IPS-NIHi7 (cell line): ENCODE data around the gene CDH13.

Experiments
- DNase-seq: peaks from one replicate; pipeline ENCODE4 v3.0.0; 2012; ENCODE audit warnings: mixed read lengths; ENCODE audit errors: extremely low spot score

The CDH13 gene

GRCh38 chr16:82626791-82627261 lies at the start of gene CDH13:
Gene CDH13, plus strand, starts transcription at chr16:82626969.
- DNase-seq: peak; percentile 32

GRCh38 chr16:82580298-82580890 lies 46.4 kb upstream of the CDH13 start:
- DNase-seq: peak; percentile 56

- no peak for DNase-seq
These were observed 43.8 kb upstream of the CDH13 start for GRCh38 chr16:82582975-82583374.

- DNase-seq: no peak
These were observed 43.3 kb upstream of the CDH13 start for GRCh38 chr16:82583422-82583821.

- no peak for DNase-seq
These were observed 42.1 kb upstream of the CDH13 start for GRCh38 chr16:82584553-82585152.

- DNase-seq: no peak
These were observed 41.1 kb upstream of the CDH13 start for GRCh38 chr16:82585675-82586074.

GRCh38 chr16:82586130-82586529 lies 40.6 kb upstream of the CDH13 start:
- DNase-seq: no peak

- no peak for DNase-seq
These were observed 39.5 kb upstream of the CDH13 start for GRCh38 chr16:82587289-82587688.

GRCh38 chr16:82589407-82589806 lies 37.4 kb upstream of the CDH13 start:
- DNase-seq: no peak

- no peak for DNase-seq
These were observed 32.7 kb upstream of the CDH13 start for GRCh38 chr16:82594114-82594513.

- peak; percentile 13 for DNase-seq
These were observed 28.0 kb upstream of the CDH13 start for GRCh38 chr16:82598771-82599170.

GRCh38 chr16:82601989-82602640 lies 24.7 kb upstream of the CDH13 start:
- no peak for DNase-seq

- DNase-seq: peak; percentile 69
These were observed 22.9 kb upstream of the CDH13 start for GRCh38 chr16:82603784-82604411.

- no peak for DNase-seq
These were observed 21.7 kb upstream of the CDH13 start for GRCh38 chr16:82605076-82605475.

GRCh38 chr16:82605863-82606620 lies 20.7 kb upstream of the CDH13 start:
- DNase-seq: peak; percentile 41

GRCh38 chr16:82609140-82609539 lies 17.6 kb upstream of the CDH13 start:
- no peak for DNase-seq

- no peak for DNase-seq
These were observed 14.5 kb upstream of the CDH13 start for GRCh38 chr16:82612263-82612662.

- no peak for DNase-seq
These were observed 10.4 kb upstream of the CDH13 start for GRCh38 chr16:82616356-82616755.

- DNase-seq: no peak
These were observed 5.0 kb upstream of the CDH13 start for GRCh38 chr16:82621781-82622180.

GRCh38 chr16:82623241-82623640 lies 3.5 kb upstream of the CDH13 start:
- no peak for DNase-seq

GRCh38 chr16:82625066-82625968 lies 1.5 kb upstream of the CDH13 start:
- no peak for DNase-seq
